ENCODE results near the gene RBL1. TPM values are rescaled to one million over a fixed set of nuclear protein-coding genes. Genes with fewer than 3 reads are reported as not detected.

RBL1 gene
- total RNA-seq, 2 donors from 2014 or later = 6.9 to 17.6 TPM

DNA sequence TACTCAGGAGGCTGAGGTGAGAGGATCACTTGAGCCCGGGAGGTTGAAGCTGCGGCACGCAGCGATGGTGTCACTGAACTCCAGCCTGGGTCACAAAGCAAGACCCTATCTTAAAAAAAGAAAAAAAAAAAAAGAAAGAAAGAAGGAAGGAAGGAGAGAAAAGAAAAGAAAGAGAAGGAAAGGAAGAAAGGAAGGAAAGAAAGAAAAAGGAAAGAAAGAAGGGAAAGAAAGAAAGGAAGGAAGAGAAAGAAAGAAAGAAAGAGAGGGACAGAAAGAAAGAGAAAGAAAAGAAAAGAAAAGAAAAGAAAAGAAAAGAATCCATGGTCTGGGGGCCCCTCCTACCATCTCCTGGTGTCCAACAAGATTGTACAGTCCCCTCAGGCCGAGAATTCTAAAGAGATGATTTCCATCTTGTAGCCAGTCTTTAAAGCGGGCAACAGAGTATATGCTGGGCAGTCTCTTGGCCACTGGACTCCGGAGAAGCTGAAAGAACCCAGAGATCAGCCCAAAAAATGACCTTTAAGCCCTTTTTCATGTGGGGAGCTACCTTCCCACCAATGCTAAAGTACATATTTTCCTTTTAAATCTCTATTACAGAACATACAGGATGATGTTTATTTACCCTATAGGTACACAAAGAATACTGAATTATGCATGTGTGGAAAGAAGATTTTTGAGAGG lies 23.7 kb upstream of the RBL1 start:
- no peak overlapping the region for H3K27ac ChIP-seq
- no peaks in the 10 kb centered on the region for H3K9me3 ChIP-seq
- H3K36me3 ChIP-seq = no peaks in the 10 kb centered on the region
- no peak overlapping the region for H3K4me3 ChIP-seq
- H3K9ac ChIP-seq (ENCODE audit: low read depth in 2 of 2, low read length in 2 of 2) = no peak overlapping the region
- TF ChIP-seq CTCF (IDR thresholded peaks at IDR 0.05) = no peak
- no peaks in the 10 kb centered on the region for H3K4me1 ChIP-seq
- DNase-seq = no peak
- intact Hi-C loops (cut with DNase I) = no loop called here
- H3K27me3 ChIP-seq = no peaks in the 10 kb centered on the region

GRCh38 chr20:37114012-37114411 lies 18.2 kb upstream of the RBL1 start:
- Histone ChIP-seq H3K4me1 (no peaks in the 10 kb centered on the region), H3K27me3 (no peaks in the 10 kb centered on the region), H3K4me3 (no peak overlapping the region), H3K36me3 (no peaks in the 10 kb centered on the region), H3K9me3 (no peaks in the 10 kb centered on the region), H3K9ac (ENCODE audit: low read depth in 2 of 2, low read length in 2 of 2) (no peak overlapping the region), H3K27ac (no peak overlapping the region)
- DNase-seq = peak; percentile 25
- intact Hi-C loops (cut with DNase I) = no loop called here
- no peak for TF ChIP-seq CTCF (IDR thresholded peaks at IDR 0.05)

GRCh38 chr20:37111926-37112455 lies 16.2 kb upstream of the RBL1 start:
- H3K9ac ChIP-seq (ENCODE audit: low read depth in 2 of 2, low read length in 2 of 2) = no peak overlapping the region
- H3K27ac ChIP-seq = no peak overlapping the region
- H3K4me3 ChIP-seq = no peak overlapping the region
- H3K36me3 ChIP-seq = no peaks in the 10 kb centered on the region
- H3K4me1 ChIP-seq = no peaks in the 10 kb centered on the region
- TF ChIP-seq CTCF (IDR thresholded peaks at IDR 0.05) = no peak
- DNase-seq = no peak
- intact Hi-C loops (cut with DNase I) = no loop called here
- H3K9me3 ChIP-seq = no peaks in the 10 kb centered on the region
- no peaks in the 10 kb centered on the region for H3K27me3 ChIP-seq

DNA sequence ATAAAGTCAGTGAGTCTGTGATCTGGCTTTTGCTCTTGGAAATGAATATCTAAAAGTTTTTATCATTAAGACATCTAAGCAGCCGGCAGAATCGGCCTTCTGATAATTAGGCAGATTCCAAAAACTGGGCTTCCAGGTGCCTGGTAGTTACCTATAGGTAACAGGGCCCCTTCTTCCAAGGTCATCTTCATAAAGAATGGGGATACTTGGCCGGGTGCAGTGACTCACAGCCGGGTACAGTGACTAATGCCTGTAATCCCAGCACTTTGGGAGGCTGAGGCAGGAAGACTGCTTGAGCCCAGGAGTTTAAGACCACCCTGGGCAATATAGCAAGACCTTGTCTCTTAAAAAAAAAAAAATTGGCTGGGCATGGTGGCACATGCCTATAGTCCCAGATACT lies 12.9 kb upstream of the RBL1 start:
- Histone ChIP-seq H3K27me3 (no peaks in the 10 kb centered on the region), H3K9ac (ENCODE audit: low read depth in 2 of 2, low read length in 2 of 2) (no peak overlapping the region), H3K9me3 (no peaks in the 10 kb centered on the region), H3K4me1 (no peaks in the 10 kb centered on the region), H3K36me3 (no peaks in the 10 kb centered on the region), H3K4me3 (no peak overlapping the region), H3K27ac (no peak overlapping the region)
- DNase-seq = no peak
- intact Hi-C loops (cut with DNase I) = no loop called here
- no peak for TF ChIP-seq CTCF (IDR thresholded peaks at IDR 0.05)

DNA sequence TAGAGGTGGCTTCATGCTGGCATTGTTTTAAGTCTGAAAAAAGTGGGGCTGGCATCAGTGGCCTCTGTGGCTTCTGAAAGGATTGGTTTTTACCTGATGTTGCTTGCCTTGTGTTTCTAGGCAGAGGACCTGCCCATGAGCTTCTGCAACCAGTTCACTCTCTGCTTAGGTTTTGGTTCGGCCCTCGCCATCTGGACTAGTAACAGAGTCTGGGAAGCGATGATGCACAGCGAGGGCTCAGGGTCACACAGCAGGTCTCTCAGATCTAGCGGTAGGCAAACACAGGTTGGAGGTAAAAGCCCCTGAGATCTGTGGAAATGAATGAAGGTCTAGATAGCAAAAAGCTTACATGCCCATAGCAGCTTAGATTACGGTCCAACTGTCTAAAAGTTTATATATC lies 6.8 kb upstream of the RBL1 start:
- no peaks in the 10 kb centered on the region for H3K4me1 ChIP-seq
- H3K9ac ChIP-seq (ENCODE audit: low read depth in 2 of 2, low read length in 2 of 2) = no peak overlapping the region
- DNase-seq = no peak
- H3K9me3 ChIP-seq = no peaks in the 10 kb centered on the region
- no peaks in the 10 kb centered on the region for H3K36me3 ChIP-seq
- no peak overlapping the region for H3K27ac ChIP-seq
- no peaks in the 10 kb centered on the region for H3K27me3 ChIP-seq
- H3K4me3 ChIP-seq = no peak overlapping the region
- no peak for TF ChIP-seq CTCF (IDR thresholded peaks at IDR 0.05)
- intact Hi-C loops (cut with DNase I) = no loop called here
